ENCODE data around the gene LYVE1.
"Not testable (repeated sequence)": the region's sequence is repeated elsewhere in the genome, so short reads cannot be mapped to it uniquely, and the experiment has no call there.

LYVE1 gene, protein sequence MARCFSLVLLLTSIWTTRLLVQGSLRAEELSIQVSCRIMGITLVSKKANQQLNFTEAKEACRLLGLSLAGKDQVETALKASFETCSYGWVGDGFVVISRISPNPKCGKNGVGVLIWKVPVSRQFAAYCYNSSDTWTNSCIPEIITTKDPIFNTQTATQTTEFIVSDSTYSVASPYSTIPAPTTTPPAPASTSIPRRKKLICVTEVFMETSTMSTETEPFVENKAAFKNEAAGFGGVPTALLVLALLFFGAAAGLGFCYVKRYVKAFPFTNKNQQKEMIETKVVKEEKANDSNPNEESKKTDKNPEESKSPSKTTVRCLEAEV

DNA sequence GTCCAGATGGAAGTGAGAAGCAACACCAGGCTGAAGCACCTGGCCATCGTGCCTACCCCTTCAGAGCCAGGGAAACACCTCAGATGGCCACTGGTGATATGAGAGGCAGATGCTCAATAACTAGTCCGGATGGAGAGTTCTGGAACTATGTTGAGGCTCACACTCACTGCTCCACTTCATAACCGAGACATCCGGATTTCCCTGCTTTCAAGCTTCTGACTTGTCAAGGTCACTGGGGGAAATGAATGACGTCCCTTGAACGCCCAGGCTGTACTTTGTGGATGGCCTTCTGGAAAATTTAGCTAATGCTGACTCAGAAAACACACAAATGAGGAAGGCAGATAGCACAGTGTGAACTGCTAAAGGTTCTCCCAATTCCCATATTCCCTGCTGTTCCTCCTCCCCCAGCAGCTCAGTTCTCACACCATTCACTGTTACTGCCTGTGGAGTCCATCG, at the start of gene LYVE1:
Gene LYVE1, minus strand, starts transcription at position 180 of the 456 bp plus-strand sequence. Its CDS starts 133 bp downstream, at position 47.
- DNase-seq = no peak

DNA sequence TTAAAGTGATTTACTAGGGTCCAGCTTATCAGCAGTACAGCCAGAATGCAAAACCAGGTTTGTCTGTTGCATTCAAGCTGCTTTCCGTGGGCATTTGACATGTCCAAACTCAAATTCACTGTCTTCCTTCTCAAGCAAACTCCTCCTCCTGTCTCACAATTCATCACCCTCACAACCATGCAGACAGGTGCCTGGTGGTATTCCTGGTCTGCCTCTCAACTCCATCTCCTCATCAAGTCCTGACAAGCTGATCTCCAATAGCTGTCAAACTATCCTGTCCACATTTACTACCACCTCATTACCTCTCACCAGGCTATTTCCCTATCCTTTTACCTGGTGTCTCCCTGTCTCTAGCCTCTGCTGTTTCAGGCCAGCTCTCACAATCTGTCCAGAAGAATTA, 49.1 kb upstream of the LYVE1 start:
- no peak for DNase-seq

DNA sequence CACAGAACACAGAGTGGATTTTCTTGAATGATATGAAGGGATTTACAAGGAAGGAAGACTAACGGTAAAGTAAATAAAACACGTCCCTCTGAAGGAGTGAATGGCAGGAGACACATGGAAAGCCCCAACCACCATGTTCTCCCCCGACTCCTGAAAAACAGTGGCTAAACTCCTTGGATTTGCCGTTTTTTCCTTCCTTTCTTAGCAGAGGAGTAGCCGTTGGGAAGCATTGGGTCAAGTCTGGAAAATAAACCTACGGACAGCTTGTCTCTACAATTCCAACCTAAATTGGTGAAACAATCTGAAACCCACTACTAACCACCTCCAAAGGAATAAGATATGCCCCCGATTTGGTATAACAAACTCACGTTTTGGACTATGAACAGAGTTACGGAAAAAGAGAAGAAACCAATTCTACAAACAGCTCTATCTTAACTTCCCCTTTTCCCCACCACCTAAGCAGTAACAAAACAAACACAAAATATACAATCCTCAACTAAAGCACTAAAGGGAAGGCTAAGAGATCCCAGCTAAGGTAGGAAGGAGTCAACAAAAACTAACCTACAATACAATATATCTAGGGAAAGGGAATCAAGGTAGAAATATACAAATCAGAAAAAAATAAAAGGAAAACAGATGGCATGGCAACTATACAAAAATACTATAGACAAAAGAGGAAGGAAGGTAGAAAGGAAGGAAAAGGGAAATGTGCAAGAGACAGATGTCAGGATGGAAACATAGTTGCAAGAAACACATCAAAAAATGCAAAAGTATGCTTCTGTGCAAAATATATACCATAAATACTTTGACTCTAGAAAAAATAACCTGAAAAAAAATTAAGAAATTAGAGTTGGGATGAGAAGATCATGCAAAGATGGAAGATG, 43.8 kb upstream of the LYVE1 start:
- no peak for DNase-seq

DNA sequence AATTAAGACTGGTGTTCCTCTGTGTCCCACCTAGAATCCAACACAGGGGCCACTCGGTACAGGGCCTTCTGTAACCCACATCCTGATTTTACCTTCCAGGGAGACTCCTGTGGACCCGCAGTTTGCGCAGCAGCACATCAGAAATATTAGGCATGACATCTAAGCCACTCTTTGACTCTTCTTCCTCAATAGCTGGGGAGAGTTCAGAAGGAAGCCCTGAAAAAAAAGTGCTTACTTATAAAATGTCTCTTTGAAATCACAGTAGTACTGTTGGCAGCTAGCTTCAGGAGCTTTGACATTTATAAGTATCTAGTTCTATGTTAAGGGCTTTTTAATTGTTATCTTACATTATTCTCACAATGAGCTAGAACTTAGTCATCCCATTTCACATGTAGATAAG, 41.2 kb upstream of the LYVE1 start:
- no peak for DNase-seq

DNA sequence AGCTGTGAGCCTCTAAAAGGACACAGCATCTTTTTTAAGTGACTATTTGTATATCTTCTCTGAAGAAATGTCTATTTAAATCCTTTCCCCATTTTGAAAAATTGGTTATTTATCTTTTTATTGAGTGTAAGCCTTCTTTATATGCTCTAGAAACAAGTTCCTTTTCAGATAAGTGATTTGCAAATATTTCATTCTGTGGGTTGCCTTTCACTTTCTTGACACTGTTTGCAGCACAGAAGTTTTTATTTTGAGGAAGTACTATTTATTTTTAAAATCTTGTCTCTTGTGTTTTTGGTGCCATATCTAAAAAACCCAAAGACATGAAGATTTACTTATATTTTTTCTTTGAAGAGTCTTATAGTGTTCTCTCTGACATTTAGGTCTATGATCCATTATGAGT, 40.1 kb upstream of the LYVE1 start:
- DNase-seq = no peak

DNA sequence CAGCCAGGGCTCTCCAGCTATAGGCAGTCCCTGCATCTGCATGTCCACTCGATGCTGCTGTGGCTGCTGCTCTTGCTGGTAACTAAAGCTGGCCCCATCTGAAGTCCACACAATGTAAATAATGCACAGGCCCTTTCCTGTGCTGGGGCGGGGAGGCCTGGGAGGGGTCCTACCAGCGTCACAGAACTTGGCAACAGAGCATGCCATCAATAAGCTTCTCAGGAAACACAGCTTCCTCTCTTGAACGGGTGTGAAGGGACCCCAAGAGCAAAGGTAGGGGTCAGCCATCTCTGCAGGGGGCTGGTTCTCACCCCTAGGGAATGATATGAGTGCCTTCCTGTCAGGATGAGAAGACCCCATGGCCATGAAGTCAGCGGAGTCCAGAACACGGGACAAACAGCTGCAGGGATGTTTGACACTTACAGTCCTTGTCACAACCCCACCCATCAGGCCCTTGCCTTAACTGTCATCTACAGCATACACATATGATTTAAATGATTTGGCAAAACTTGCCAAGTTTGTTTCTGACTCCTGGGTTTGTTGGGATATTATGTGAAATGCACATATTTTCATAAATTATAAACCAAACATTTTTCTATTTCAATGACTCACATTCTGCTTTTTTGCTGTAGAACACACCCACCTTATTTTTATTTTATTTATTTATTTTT, 39.1 kb upstream of the LYVE1 start:
- DNase-seq = no peak

DNA sequence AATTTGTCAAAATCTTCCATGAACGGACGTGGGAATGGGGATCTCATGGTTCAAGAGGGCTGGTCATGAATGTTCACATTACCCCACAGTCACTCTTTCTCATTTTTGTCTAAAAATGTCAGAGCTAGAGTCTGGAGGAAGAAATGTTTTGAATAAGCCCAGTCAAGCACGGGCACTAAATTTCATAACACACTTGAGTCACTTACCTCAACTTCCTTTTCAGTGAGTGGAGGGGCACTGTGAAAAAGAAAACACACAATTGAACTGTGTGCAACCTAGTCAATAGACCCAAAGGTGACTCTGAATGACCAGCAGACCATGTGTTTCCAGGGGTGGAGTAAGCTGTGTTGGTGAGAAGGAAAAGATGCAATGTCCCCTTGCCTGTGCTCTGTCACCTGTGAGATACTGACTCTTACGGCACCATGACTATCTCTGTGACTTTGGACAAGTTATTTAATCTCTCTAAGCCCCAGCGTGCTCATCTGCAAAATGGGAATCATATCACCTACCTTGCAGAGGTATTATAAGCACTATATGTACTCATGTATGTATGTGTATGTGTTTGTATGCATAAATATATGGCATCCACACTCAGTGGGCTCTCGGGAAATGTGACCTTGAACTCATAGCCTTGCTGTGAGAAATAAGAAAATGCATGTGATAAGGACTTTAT, 38.2 kb upstream of the LYVE1 start:
- no peak for DNase-seq

DNA sequence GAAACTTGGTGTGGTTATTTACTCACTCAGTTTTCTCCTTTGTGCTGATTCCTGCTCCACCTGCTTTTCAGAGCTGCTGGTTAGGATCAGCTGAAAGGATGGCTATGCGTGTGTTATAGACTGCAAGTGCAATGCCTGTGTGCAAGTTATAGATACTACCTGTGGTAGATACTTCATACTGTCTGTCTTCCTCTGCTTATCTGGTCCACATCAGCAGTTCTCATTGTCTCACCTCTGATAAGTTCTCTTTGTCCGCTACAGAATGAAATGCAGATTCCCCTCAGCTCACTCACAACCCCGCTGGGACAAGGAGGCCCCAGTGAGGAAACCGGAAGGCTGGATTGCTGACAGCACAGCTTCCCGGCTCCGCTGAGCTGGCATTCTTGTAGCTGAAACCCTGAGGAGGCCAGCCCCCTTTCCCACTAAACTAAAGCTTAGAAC, 37.5 kb upstream of the LYVE1 start:
- no peak for DNase-seq

DNA sequence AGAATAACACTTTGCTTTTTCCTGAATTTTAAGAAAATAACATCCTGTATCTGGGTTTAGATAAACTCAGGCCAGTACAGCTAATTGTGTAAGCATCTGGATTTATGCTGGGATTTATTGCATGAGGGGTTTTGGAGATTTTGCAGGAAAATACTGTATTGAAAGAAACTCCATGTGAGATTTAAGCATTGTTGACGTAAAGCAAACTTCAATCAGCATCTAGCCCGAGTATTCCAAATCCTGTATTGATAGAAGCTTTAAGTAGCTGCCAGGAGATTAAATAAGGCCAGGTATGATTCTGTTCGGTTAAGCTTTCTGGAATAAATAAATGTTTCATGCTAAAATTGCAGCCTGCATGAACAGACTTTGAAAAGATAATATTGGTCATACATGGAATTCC, 36.3 kb upstream of the LYVE1 start:
- no peak for DNase-seq

DNA sequence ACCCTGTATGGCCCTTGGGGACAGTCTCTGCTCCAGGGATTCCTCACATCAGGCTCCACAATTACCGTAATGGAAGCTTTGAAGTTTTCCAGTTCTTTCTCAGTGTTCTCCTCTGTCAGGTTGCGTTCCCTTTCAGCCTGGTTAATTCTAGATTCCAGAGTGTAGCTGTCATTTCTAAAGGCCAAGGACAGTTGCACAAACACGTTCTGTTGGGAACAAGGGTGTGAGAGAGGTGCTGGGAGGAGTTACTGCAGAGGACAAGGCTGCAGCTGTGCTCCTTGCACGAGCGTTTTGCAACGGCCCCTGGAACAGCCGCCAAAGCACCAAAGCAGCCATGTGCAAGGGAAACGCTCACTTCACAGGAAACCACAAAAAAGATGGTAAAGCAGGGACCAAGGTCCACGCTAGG, 35.9 kb upstream of the LYVE1 start:
- no peak for DNase-seq

DNA sequence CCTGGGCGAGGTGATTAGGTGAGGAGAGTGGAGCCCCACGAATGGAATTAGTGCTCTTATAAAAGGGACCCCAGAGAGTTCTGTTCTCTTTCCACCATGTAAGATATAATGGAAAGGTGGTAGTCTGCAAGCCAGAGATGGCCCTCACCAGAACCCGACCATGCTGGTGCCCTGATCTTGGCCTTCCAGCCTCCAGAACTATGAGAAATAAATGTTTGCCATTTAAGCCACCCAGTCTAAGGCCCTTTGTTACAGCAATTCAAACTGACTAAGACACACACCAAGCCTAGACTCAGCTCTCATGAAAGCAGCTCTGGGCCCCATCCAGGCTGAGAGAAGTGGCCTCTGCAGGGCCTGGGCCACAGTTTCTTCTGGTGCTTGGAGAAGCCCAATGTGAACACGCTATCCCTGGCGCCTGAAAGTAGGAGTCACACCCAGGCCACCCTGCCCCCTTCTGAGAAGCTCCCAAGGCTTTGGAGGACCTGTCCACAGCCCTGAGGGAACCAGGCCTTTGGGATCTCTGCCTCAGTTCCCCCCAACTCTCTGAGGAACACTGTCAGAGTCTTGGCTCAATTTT, 35.3 kb upstream of the LYVE1 start:
- DNase-seq = no peak

DNA sequence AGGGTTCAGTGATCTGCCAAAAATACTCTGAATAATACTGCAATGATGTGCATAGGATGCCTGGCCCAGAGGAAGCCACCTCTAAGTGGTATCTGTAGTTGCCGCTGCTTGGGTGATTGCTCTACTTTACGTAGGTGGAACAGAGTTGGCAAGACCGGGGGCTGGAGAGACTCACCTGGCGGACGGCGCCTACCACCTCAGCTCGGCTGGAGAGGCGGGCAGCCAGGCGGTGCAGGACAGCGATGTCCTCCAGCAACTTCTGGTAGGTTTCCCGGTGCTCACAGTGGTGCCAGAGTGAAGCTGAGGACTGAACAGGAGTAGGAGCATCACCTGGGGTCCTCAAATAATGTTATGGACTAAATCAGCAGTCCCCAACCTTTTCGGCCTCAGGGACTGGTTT, 34.5 kb upstream of the LYVE1 start:
- DNase-seq = no peak

DNA sequence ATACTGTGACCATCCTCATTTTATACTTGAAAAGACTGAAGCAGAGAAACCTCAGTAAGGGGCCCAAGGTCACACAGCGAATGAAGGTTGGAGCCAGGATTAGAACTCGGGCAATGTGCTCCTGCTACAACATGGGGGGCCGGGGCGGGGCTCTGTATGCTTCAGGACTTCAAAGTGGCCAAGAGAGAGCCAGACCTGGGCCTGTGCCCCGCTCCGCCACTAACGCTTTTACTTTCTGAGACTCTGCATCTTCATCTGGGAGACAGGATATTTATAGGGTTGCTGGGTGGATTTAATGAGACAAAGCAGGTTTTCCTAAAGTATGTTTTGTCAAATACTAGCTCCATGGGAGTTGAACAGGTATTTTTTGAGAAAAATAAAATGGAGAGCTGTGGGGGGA, 33.9 kb upstream of the LYVE1 start:
- no peak for DNase-seq

DNA sequence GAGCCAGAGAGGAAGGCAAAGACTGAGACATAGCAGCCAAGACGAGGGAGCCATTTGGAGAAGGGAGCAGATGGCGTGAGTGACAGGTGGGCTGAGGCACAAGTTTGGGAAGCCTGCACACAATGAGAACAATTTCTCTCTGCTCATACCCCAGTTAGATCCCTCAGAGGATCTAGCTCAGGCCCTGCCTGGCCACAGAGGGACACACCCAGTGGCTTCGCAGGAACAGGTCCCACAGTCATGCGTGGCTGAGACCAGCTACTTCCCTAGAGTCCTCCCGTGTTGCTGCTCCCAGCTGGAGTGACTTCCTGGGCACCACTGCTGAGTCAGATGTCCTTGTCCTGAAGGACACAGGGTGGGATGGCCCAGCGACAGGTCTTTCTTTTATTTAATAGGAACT, 33.4 kb upstream of the LYVE1 start:
- DNase-seq = no peak

DNA sequence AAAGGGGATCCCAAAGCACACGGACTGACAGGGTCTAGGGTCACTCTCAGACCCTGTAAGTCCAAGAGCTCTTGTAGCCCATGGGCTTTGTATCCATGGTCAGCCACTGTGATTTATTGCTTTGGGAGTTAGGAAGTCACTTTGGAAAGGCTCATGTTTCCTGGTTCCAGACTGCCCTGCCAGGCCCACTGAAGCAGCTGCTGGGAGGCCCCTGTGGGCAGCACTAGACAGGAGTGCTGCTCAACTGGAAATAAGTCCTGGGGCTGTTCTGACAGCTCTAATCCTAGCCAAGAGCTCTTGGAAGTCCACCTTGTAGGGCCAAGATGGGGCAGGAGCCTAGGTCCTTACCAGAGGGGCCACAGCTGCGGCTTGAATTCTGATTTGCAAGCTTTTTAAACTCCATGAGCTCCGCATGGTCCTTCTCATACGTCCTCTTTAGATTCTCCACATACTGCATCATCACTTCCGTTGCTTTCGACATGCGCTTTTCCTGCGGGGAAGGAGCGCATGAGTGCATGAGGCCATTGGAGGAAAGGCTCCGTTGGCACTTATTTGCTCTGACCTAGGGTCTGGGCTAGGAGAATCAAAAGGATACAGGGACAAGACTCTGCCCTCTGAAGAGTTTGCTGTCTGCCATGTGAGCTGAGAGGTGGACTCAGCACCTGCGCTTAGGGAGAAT, 32.2 kb upstream of the LYVE1 start:
- no peak for DNase-seq

DNA sequence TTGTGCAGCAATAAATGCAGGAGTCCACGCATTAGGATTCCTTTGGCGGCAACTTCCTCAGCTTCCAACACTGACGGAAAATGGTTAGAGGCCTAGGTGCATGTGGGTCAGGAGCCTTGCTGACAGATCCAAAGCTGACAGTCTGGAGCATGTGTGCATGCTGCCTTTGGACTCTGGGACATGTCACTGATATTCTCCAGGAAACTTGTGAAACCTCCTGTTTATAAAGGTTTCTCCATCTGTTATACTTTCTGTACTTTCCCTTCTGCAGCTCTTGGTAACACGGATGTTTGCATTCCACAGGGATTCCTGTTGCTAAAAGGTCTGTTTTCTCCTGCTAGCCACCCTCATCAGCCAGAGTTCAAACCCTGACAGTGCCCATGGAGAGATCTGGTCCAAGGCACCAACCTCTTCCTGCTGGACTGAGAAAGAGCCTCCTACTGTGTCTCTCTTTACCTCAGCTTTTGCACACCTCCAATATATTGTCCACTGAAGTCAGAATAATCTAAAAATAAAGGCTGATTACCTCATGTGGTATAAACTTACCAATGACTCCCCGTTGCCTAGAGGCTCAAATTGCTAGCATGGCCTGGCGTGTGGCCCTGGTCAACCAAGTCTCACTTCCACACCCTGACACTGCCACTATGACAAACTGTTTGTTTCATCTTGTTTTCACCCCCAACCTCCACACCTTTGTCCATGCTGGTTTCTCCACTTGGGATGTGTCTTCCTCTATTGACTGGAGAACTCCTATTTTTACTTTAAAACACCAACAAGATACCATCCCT, 31.1 kb upstream of the LYVE1 start:
- DNase-seq = no peak

DNA sequence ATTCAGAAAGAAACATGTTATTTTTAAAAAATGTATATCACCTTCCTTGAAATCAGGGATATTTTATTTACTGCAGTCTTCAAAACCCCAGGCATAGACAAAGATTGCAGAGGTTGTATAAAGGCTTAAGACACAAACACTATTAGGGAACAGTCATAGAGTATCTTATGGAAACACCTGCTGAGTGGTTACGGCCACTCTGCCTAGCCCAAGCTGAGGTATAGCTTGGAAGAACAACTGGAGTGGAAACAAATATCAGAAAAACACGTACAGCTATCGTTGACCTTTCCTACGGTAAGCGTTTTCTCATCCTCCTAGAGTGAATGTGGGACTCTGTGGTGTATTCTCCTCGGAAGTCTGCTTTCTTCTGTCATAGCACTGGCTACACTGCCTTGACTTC, 30.4 kb upstream of the LYVE1 start:
- no peak for DNase-seq

DNA sequence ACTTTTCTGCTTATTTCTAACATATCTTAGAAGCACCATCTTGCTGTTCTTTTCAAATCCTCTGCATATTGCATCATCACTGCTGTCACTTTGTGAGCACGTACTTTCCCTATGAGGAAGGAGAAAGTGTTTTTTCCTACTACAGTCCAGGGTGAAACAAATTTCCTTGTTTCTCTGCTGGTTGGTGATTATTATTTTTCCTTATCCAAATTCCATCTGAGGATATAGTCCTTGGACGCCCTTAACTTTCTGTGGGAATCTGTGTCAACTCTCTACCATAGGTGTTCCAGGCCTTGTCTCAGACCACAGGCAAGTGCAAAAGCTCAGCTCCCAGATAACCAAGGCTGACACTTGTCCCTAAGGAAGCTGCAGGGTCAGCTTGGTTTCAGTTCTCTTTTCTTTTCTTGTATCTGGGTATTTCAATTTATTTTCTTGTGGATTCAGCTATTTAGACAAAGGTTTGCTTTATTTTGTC, 29.4 kb upstream of the LYVE1 start:
- DNase-seq = no peak

DNA sequence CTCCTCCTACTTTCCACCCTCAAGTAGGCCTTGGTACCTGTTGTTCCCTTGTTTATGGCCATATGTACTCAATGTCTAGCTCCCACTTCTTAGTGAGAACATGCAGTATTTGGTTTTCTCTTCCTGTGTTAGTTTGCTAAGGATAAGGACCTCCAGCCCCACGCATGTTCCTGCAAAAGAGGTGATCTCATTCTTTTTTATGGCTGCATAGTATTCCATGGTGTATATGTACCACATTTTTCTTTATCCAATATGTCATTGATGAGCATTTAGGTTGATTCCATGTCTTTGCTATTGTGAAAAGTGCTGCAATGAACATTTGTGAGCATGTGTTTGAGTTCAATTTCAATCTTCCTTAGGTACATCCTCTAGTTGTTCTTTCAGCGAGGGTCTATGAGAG, 27.4 kb upstream of the LYVE1 start:
- DNase-seq = not testable (repeated sequence)

DNA sequence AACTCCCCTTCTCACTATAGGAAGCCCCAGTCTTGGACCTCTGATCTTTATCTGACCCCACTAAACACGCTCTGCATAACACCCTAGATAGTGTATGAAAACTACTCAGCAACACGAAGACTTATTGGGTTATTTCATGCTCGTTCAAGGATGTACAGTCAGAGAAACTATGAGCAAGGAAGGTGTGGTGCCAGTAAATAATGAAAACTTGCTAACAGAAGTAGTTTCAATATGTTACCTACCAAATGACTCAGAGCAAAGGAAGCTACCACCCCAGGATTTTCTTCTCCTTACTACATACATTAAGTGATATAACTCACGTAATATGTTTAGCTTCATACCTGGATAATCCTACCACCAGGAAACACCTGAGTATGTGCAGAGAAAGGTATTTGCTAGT, 25.9 kb upstream of the LYVE1 start:
- no peak for DNase-seq

DNA sequence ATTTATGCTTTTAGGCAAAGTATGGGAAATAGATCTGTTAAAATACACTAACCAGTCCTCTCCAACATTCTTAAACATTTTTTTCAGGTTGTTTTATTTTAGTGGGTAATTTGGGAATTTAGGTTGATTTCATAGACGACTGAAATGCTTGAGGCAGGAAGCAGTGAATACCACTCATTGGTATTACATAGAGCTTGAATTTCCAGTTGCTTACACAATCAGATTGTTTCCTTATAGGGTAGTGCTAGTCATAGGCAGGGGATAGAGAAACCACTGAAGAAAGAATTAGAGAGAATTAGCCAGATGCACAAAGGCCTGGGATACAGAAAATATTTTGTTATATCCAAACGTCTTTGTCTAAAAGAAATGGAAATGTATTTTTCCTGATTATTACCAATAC, 23.9 kb upstream of the LYVE1 start:
- DNase-seq = no peak

Measured in NCI-H1048 (cell line).